GM19035 (cell line): ENCODE results near the gene NCAM2.

Experiments
- ATAC-seq: cut with Tn5 transposase; IDR thresholded peaks from one replicate; pipeline ENCODE4 v1.9.1; 2021; ENCODE audit not compliant: unreplicated experiment

Gene NCAM2

GRCh38 chr21:21028275-21028820, 30.1 kb downstream of the NCAM2 start:
- no peak for ATAC-seq

GRCh38 chr21:21029164-21029563, 31.0 kb downstream of the NCAM2 start:
- no peak for ATAC-seq

- ATAC-seq, result no peak
Measured at GRCh38 chr21:21030311-21030710, 32.1 kb downstream of the NCAM2 start.

GRCh38 chr21:21034036-21034435, 35.8 kb downstream of the NCAM2 start:
- ATAC-seq, result no peak

- no peak for ATAC-seq
Measured at GRCh38 chr21:21039624-21040170, 41.5 kb downstream of the NCAM2 start.

- no peak for ATAC-seq
Measured at GRCh38 chr21:21045518-21045917, 47.3 kb downstream of the NCAM2 start.

GRCh38 chr21:21046063-21046462, 47.9 kb downstream of the NCAM2 start:
- no peak for ATAC-seq

GRCh38 chr21:21051109-21052055, 53.2 kb downstream of the NCAM2 start:
- no peak for ATAC-seq

GRCh38 chr21:21052672-21053071, 54.5 kb downstream of the NCAM2 start:
- ATAC-seq, result no peak

- no peak for ATAC-seq
Measured at GRCh38 chr21:21057349-21058062, 59.3 kb downstream of the NCAM2 start.

GRCh38 chr21:21063828-21064227, 65.6 kb downstream of the NCAM2 start:
- no peak for ATAC-seq

- ATAC-seq, result no peak
Measured at GRCh38 chr21:21064353-21064752, 66.1 kb downstream of the NCAM2 start.

- no peak for ATAC-seq
Measured at GRCh38 chr21:21067375-21067774, 69.2 kb downstream of the NCAM2 start.

- ATAC-seq, result no peak
Measured at GRCh38 chr21:21074305-21074704, 76.1 kb downstream of the NCAM2 start.

- no peak for ATAC-seq
Measured at GRCh38 chr21:21076051-21076450, 77.8 kb downstream of the NCAM2 start.

- ATAC-seq, result no peak
Measured at GRCh38 chr21:21076491-21076890, 78.3 kb downstream of the NCAM2 start.

- ATAC-seq, result no peak
Measured at GRCh38 chr21:21079646-21080045, 81.4 kb downstream of the NCAM2 start.

- ATAC-seq, result no peak
Measured at GRCh38 chr21:21084179-21084578, 86.0 kb downstream of the NCAM2 start.

- no peak for ATAC-seq
Measured at GRCh38 chr21:21085206-21085605, 87.0 kb downstream of the NCAM2 start.

- ATAC-seq, result no peak
Measured at GRCh38 chr21:21096956-21097355, 98.7 kb downstream of the NCAM2 start.

GRCh38 chr21:21097466-21097865, 99.3 kb downstream of the NCAM2 start:
- no peak for ATAC-seq

GRCh38 chr21:21101911-21102310, 103.7 kb downstream of the NCAM2 start:
- no peak for ATAC-seq
